Upper lobe of right lung (tissue), 1 donor: ENCODE data around the gene SLC38A8. TPM values are rescaled to one million over a fixed set of nuclear protein-coding genes. Genes with fewer than 3 reads are reported as not detected.

Source experiments
- ATAC-seq: fragments of 200-7000 bp; cut with Tn5 transposase; one replicate; pipeline ENCODE4 v1.9.1; 2020; ENCODE audit warnings: mild to moderate bottlenecking, moderate library complexity
- DNase-seq: peaks from one replicate; pipeline ENCODE4 v3.0.0-alpha.2; 2020
- H3K27ac ChIP-seq: fragments of 200-600 bp; one replicate; pipeline ENCODE4 v1.8.0; 2022
- H3K27me3 ChIP-seq: fragments of 200-600 bp; one replicate; pipeline ENCODE4 v1.8.0; 2022; ENCODE audit warnings: mild to moderate bottlenecking
- H3K36me3 ChIP-seq: fragments of 200-600 bp; one replicate; pipeline ENCODE4 v1.8.0; 2022
- H3K4me1 ChIP-seq: fragments of 200-600 bp; one replicate; pipeline ENCODE4 v1.8.0; 2022
- H3K4me3 ChIP-seq: fragments of 200-600 bp; one replicate; pipeline ENCODE4 v1.8.0; 2022; ENCODE audit warnings: mild to moderate bottlenecking
- H3K9me3 ChIP-seq: fragments of 200-600 bp; one replicate; pipeline ENCODE4 v1.8.0; 2022
- intact Hi-C: fragments of 100-400 bp; cut with DNase I; formaldehyde crosslinking; loops from one replicate; pipeline ENCODE4 v1.11.0; 2022
- total RNA-seq: library from RNA; stranded (reverse); fragmentation: NEBNext Ultra II Directional; extraction: Animal tissue kit (Norgen Biotek cat#: 25700); gene quantifications from one replicate; pipeline ENCODE4 v1.2.1, GENCODE V29; 2021
- TF ChIP-seq, protein P1 (sequence below): fragments of 200-600 bp; IDR thresholded peaks from one replicate; pipeline ENCODE4 v1.8.0; 2022; ENCODE audit warnings: antibody characterized with exemption
- donor health status: DM: no; HTN: yes; CAD: no; lungs with severe emphysema.

The SLC38A8 gene
- total RNA-seq, 1 donor from 2014 or later: not detected

GRCh38 chr16:84068783-84069462 is 26.3 kb upstream of the SLC38A8 start:
- intact Hi-C loops: no loop called here
- Histone ChIP-seq H3K27ac (no peak overlapping the region), H3K27me3 (no peaks in the 10 kb centered on the region), H3K4me3 (no peak overlapping the region), H3K36me3 (peaks cover 96% of the 10 kb centered on the region), H3K9me3 (no peaks in the 10 kb centered on the region), H3K4me1 (no peaks in the 10 kb centered on the region)
- TF ChIP-seq, protein P1, sequence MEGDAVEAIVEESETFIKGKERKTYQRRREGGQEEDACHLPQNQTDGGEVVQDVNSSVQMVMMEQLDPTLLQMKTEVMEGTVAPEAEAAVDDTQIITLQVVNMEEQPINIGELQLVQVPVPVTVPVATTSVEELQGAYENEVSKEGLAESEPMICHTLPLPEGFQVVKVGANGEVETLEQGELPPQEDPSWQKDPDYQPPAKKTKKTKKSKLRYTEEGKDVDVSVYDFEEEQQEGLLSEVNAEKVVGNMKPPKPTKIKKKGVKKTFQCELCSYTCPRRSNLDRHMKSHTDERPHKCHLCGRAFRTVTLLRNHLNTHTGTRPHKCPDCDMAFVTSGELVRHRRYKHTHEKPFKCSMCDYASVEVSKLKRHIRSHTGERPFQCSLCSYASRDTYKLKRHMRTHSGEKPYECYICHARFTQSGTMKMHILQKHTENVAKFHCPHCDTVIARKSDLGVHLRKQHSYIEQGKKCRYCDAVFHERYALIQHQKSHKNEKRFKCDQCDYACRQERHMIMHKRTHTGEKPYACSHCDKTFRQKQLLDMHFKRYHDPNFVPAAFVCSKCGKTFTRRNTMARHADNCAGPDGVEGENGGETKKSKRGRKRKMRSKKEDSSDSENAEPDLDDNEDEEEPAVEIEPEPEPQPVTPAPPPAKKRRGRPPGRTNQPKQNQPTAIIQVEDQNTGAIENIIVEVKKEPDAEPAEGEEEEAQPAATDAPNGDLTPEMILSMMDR: no peak
- DNase-seq (no peak), ATAC-seq (peak; percentile 67)

- Histone ChIP-seq H3K36me3 (peaks cover 95% of the 10 kb centered on the region), H3K9me3 (no peaks in the 10 kb centered on the region), H3K4me3 (no peak overlapping the region), H3K27ac (no peak overlapping the region), H3K27me3 (no peaks in the 10 kb centered on the region), H3K4me1 (no peaks in the 10 kb centered on the region)
- no peak for DNase-seq
- ATAC-seq: no peak
- TF ChIP-seq, protein P1: no peak
- intact Hi-C loops: no loop called here
These were observed 25.4 kb upstream of the SLC38A8 start for GRCh38 chr16:84068041-84068440.

- H3K4me3 ChIP-seq: no peak overlapping the region
- TF ChIP-seq, protein P1: no peak
- DNase-seq (no peak), ATAC-seq (no peak)
- H3K9me3 ChIP-seq: no peaks in the 10 kb centered on the region
- peaks cover 95% of the 10 kb centered on the region for H3K36me3 ChIP-seq
- no peaks in the 10 kb centered on the region for H3K27me3 ChIP-seq
- no peak overlapping the region for H3K27ac ChIP-seq
- intact Hi-C loops: no loop called here
- H3K4me1 ChIP-seq: no peaks in the 10 kb centered on the region
These were observed 25.0 kb upstream of the SLC38A8 start for GRCh38 chr16:84067640-84068039.

DNA sequence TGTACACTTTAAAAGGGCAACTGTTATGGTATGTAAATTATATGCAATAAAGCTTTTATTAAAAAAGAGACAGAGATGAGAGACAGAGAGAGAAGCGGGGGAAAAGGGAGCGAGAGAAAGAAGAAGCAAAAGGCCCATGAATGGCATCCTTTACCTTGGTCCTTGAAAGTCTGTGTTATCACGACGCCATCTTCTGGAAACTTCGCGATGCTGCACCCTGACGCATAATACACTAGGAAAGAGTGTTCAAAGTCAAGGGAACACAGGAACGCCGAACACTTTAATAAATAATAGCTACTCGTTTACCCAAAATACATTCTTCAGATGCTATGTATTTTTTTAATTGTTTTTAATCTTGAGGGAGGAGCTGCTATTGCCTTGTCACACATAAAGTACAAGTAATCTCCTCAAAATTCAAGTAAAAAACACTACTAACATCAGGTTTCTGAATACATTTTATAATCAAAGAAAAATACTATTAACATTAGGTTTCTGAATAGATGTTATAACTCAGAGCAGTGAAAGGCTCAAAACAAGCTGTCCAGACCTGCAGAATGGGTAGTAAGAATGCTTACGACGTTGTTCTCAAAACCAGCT is 23.0 kb upstream of the SLC38A8 start:
- Histone ChIP-seq H3K27ac (no peak overlapping the region), H3K9me3 (no peaks in the 10 kb centered on the region), H3K4me1 (no peaks in the 10 kb centered on the region), H3K4me3 (no peak overlapping the region), H3K36me3 (peaks cover 96% of the 10 kb centered on the region), H3K27me3 (no peaks in the 10 kb centered on the region)
- peak; percentile 40 for DNase-seq
- intact Hi-C loops: no loop called here
- peak; percentile 60 for ATAC-seq
- TF ChIP-seq, protein P1: peak; percentile 60

- Histone ChIP-seq H3K4me3 (no peak overlapping the region), H3K27me3 (no peaks in the 10 kb centered on the region), H3K9me3 (no peaks in the 10 kb centered on the region), H3K4me1 (no peaks in the 10 kb centered on the region), H3K27ac (no peak overlapping the region), H3K36me3 (peaks cover 96% of the 10 kb centered on the region)
- no peak for ATAC-seq
- intact Hi-C loops: no loop called here
- no peak for DNase-seq
- TF ChIP-seq, protein P1: no peak
These were observed 21.4 kb upstream of the SLC38A8 start for GRCh38 chr16:84063980-84064379.
